Ramos (cell line): ENCODE measurements around the gene SORCS2.

Source experiments
- in situ Hi-C: fragments of 300-500 bp; cut with MboI; formaldehyde crosslinking; loops from one replicate; pipeline ENCODE4 v1.14.3; 2022; ENCODE audit warnings: low sequenced_read_pairs; ENCODE audit not compliant: unreplicated experiment

SORCS2 gene

GRCh38 chr4:7736436-7737267 is 544.3 kb downstream of the SORCS2 start:
- in situ Hi-C loops = no loop called here

DNA sequence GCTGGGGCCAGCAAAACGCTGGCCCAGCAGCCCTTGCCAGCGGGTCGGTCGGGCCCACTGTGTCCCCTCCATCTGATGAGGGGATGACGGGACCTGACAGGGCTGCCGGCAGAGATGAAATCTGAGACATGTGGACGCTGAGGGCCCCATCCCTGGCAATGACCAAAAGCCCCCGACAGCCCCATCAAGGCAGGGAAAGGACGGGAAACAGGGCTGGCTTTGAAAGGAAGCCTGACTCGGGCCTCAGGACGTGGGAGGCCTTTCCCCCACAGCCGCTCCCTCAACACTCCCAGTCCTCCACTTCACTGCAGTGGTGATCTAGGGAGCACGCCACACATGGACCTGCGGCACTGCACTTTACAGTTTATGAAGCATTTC is 544.9 kb downstream of the SORCS2 start:
- in situ Hi-C loops = no loop called here

- in situ Hi-C loops = no loop called here
Observed at GRCh38 chr4:7737752-7738457, 545.6 kb downstream of the SORCS2 start.

- in situ Hi-C loops = no loop called here
Observed at GRCh38 chr4:7738458-7739076, 546.2 kb downstream of the SORCS2 start.

DNA sequence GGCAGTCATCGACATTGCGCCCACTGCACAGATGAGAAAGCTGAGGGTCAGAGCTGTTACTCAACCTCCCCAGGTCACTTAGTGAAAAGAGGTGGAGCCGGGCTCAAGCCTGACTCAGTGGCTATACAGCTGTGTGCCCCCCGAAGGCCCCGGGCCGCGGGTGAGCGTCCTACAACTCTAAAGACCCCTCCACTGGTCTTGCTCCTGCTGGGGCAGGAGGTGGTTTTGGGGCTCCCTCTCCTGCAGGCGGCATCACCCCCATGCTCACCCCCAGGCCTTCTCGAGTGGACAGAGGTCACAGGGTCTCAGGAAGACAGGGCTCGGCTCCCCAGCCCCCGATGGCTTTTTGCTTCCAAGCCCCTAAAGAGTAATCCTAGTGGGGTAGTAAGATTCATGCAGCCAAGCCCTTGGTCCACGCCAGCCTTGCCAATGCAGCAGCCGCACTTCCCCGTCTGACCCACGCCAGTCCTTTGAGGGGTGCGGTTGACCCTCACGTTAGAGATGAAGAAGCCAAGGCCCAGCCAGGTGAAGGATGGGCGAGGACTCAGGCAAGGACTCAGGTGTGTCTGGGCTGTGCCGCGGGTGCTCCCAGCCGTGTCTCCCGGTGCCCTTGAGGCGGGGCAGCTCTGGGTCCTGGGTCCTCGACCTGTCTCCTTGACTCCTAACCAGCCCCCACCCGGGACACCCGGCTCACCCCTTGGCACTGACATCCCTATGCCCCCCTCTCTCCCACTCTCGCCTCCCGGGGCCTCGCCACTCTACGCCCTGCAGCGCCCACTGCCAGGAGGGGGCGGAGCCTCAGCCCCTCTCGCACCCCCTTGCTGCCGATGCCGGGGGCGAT is 547.0 kb downstream of the SORCS2 start:
- in situ Hi-C loops = no loop called here

DNA sequence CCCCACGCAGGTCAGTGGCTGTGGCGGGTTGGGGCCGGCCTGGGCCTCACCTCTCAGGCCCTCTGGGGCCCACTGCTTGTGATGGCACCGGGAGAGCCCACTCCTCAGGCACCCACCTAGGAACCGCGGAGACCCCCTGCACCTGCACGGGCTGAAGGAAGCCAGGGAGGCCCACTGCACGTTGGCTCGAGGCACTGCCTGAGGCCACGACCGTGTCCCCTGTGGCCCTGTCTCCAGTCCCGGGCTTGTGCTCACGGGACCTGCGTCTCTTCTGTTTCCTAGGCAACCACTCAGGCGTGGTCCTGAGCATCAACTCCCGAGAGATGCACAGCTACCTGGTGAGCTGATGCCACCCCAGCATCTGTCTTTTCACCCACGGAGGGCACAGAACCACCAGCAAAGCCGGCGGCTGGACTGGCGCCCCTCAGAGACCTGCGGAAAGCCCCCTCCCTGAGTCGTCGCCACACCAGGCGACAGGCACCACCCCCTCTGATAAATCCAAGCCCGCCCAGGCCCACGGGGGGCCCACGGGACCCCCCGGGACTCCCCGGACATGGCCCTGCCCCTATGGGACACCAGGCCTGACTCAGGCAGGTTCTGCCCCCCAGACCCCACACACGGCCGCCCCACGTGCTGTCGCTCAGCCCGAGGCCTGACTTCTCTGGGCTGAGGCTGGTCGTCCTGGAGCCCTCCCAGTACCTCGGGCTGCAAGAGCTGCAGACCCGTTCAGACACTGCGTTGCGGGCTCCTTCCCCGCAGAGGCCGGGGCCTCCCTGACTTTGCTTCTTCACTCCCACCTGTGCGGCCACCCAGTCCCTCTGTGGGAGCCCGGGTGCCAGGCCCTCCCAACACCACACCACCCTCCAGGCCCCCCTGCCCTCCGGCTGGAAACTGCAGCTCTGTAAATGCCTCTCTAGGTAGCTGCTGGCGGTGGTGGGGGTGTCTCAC is 547.9 kb downstream of the SORCS2 start:
- in situ Hi-C loops = no loop called here

- in situ Hi-C loops = no loop called here
Observed at GRCh38 chr4:7740866-7741525, 548.7 kb downstream of the SORCS2 start.

- in situ Hi-C loops = no loop called here
Observed at GRCh38 chr4:7741946-7742806, 549.8 kb downstream of the SORCS2 start.

GRCh38 chr4:7742807-7743280 is 550.5 kb downstream of the SORCS2 start:
- in situ Hi-C loops = no loop called here

DNA sequence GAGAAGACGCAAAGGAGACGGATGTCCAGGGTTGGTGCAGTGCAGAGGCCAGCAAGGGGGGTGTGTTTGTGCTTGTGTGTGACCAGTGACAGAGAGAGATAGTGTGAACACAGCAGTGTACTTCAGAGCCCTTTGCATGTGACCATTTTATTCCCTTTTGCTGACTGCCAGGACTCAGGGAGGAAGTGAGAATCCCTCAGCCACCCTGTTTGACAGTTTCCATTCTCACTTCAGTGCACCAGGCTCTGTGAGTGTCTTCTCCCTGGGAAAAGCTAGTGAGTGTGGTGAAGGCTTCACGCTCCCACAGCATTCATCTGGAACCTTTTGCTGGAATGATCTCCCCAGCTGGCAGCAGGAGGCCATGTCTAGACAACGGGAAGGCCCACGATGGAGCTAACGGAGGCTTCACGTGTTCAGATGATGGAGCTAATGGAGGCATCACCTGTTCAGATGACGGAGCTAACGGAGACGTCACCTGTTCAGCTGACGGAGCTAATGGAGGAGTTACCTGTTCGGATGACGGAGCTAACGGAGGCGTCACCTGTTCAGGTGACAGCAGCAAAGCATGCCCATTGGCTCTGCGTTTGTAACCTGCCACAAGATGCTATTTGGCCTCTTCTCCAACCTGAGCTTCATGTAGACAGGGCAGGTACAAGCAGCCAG is 551.9 kb downstream of the SORCS2 start:
- in situ Hi-C loops = no loop called here

- in situ Hi-C loops = no loop called here
Observed at GRCh38 chr4:7745301-7745885, 553.1 kb downstream of the SORCS2 start.

DNA sequence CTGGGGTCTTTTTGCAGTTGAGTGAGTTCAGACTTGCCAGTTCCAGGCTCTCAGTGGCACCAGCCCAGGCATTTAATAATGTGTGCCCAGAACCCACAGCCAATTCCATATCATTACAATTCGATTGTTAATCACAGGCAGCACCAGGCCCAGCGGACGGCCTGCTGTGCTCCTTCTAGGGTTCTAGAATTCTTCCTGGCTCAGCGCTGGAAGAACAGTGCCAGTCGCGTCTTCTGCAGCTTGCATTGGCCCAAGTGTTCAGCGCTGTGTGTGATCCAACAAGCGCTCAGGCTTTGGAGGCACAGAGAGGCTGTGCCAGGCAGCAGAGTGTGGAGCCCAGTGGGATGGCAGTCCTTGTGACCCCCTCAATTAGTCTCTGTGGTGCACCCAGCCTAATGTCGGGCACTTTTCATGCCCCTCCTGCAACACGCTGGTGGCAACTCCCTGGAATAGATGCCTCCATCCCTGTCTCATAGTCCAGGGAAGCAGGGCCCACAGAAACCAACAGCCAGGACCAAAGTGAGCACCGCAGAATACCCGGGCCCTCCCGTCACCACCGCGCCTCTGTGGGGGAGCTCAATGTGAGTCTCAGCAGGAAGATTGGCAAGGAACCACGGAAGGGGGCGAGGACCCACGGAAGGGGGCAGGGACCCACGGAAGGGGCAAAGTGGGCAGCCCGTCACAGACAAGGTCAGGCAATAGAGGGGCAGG is 554.2 kb downstream of the SORCS2 start:
- in situ Hi-C loops = no loop called here

DNA sequence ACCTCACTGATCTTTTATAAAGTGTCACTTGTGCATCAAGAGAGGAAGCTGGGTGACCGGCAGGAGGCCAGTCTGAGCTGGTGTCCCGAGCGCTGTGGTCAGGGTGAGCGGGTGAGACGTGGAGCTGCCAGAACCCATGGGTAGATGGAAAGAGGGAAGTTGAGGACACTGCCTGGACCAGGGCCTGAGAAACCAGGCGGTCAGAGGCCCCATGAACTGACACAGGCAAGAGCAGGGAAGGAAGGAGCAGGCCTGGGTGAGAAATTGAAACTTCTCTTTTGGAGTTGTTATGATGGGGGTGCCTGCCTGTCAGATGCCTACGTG is 554.7 kb downstream of the SORCS2 start:
- in situ Hi-C loops = no loop called here

GRCh38 chr4:7747566-7747965 is 555.2 kb downstream of the SORCS2 start:
- in situ Hi-C loops = no loop called here

GRCh38 chr4:7750523-7750922 is 558.2 kb downstream of the SORCS2 start:
- in situ Hi-C loops = no loop called here

- in situ Hi-C loops = no loop called here
Observed at GRCh38 chr4:7750972-7751371, 558.6 kb downstream of the SORCS2 start.
